Effector CD8-positive, alpha-beta T cell (primary cell): ENCODE measurements around the gene CDK15.
A peak's percentile ranks its signal among the peaks of the same experiment; 100 is the strongest.
"Not testable (repeated sequence)": the region's sequence is repeated elsewhere in the genome, so short reads cannot be mapped to it uniquely, and the experiment has no call there.

Source experiments
- DNase-seq: peaks from one replicate; lab custom pipeline; 2025; lab: John Stamatoyannopoulos, UW
- total RNA-seq, 4 experiments: gene quantifications; one replicate each; lab custom pipeline; 2026; lab: John Stamatoyannopoulos, UW

The CDK15 gene
- total RNA-seq: 0 reads per million in 4 experiments

DNA sequence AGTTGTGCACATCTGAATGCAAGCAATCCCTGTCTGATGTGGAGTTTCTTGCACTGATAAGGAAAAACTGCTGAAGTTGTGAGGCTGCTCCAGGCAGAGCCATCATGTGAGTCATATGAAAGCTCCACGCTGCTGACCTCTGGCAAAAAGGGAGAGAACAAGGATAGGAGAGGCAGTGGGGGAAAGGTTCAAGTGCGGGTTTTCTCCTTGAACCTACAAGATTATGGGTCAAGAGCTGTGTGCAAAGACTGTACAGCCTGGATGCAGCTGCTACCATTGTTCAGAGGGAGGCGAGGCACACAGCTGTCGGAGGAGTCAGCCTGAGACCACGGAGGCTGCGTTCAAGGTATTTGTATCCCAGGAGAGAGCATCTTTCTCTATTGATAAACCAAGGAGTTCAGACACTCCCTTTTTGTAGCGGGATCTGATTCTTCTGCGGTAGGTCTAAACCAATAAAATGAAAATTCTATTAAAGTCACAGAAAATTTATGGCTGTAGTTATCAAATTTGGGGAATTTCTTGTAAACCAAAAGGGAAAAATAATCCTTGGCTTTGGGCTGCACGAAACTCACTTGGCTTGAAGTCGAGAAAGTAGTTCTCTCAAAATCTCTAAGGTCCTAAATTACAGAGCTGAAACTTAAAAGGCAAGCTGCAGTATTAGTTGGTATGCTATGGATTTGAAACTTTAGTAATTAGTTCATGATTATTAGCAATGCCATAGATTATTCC lies at the start of gene CDK15:
Gene CDK15, plus strand, starts transcription at position 96 of the 729 bp plus-strand sequence. Its CDS starts 128 bp downstream, at position 224.
- DNase-seq: no peak

DNA sequence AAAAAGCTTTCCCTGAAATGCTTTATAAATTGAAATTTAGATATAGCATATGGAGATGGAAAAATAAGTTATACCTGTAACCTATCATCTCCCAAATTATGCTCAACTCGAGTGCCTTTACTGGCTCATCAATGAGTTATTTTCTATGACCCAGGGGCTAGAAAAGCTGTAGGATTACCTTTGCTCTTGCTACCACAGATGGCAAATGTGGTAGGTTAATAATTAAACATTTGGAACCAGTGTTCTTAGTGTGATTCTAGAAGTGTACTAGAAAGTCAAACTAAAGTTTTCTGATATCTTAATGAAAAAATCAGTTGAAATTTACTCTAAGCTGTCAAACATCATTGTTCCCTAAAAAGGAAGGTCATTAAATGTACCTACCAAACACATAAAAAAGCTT lies 48.1 kb upstream of the CDK15 start:
- DNase-seq: no peak

DNA sequence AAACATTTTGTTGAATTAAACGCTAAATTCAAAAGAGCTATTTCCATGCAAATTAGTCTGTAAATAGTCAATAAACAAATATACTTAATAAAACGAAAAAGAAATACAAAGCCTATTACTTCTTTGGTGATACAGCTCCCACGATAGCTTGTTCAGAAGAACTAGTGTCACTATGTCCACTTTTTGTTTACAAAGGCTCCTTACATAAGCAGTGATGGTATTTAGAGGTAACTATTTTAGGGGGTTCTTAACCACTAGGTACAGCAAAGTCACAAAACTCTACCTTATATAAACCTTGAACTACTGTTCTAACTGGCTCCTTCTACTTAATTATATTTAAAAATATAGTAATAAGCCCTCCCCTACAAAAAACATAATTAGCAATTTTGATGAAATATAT lies 47.5 kb upstream of the CDK15 start:
- no peak for DNase-seq

DNA sequence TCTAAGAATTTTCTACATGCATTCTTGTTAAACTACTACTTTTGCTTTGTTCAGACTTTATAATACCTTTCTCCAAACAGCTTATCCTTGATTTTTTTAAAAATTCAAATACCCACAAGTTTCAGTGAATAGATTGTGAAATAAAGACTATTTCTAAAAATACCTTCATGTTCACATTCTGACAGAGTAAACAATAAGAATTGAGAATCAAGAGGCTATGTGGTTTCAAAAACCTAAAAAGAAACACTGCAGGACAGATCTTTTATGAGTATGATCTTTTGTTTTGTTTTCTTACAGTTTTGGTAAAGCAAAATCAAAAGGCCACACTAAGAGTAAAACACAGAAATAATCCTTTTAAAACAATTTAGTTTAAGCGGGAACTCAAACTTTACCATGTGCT lies 46.8 kb upstream of the CDK15 start:
- no peak for DNase-seq

DNA sequence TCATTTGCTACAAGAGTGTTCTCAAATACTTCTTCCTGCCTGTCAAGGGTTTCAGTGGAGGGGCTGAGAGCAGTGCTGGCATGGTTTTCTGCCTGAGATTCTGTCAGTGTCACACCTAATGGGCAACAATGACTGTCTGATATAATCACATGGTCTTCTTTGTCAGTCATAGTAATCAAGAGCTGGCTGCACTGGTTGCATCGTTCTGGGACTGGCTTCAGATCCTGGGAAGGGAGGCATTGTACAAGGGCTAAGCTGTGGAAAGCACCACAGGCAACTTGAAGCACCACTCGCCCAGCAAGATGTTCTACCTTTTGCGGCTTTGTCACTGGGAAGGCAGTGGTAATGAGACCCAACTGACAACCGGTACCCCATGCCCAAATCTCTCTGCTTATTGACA lies 45.2 kb upstream of the CDK15 start:
- DNase-seq: no peak

DNA sequence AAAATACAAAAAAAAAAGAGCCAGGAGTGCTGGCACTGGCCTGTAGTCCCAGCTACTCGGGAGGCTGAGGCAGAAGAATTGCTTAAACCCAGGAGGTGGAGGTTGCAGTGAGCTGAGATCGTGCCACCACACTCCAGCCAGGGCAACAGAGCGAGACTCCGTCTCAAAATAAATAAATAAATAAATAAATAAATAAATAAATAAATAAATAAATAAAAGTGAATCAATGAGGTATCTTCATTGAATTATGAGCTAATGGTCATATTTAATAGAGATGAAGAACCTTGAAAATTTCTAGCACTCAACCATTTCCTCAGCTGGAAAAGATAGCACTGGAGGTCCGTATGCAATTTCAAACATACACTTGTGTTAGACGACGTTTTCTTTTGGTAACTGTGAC lies 41.9 kb upstream of the CDK15 start:
- DNase-seq: not testable (repeated sequence)

DNA sequence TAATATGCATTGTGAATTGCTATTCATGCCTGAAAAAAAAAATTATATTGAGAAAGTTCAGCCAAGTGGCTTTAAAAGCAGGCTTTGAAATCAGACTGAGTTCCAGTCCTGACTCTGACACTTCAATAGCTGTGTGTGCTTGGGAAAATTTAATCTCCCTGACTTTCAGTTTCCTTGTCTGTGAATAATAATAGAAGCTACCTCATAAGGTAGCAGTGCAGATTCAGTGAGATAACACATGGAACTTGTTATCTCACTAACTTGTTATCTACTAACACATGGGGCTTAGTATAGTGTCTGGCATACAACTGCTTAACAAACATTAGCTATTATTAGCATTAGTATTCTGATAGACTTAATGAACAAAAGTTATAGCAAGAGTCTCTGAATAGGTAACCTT lies 40.5 kb upstream of the CDK15 start:
- no peak for DNase-seq

DNA sequence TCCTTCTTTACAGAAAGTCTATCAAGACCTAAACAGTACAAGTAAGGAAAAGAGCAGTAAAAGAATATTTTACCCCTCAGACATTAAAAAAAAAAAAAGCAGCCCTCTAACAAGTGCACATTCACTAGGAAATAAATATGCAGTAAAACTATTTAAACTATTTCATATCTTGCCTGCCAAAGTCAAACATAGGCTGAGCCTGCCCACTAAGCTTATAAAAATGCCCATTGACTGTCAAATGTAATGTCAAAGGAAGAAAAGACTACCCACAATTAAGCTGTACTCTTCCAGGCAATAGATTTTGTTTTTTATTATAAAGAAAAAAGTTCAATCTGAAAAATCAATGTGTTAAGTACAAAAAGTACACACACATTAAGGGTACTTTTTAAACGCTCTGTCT lies 37.4 kb upstream of the CDK15 start:
- DNase-seq: no peak

DNA sequence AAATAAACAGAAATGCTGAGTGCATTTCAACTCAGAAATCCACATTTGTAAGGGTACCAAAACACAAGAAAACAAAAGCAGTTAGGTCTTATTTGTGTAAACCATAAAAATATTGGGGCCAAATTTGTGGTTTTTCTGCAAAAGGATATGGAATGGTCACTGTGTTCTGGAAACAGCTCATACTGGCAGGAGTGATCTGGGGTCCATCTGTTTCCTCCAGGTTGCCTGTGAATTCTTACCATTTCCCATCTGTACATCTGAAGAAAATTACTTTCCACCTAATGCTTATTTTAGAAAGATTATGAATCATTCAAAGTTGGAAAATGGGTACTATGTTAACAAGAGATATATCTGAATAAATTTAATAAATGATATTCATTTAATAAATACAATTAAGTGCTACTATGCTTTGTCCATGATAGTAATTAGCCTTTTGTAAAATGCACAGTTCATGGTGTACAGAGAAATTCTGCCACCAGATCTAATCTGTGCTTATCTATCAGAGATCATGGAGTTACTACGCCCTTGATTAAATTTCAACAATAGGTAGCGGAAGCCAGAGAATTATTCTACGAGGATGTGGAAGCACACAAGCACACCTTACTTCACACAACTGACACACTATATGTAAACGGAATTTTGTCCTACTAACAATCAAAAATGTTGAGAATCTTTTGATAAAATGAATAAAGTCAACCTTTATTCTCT lies 36.5 kb upstream of the CDK15 start:
- DNase-seq: no peak

DNA sequence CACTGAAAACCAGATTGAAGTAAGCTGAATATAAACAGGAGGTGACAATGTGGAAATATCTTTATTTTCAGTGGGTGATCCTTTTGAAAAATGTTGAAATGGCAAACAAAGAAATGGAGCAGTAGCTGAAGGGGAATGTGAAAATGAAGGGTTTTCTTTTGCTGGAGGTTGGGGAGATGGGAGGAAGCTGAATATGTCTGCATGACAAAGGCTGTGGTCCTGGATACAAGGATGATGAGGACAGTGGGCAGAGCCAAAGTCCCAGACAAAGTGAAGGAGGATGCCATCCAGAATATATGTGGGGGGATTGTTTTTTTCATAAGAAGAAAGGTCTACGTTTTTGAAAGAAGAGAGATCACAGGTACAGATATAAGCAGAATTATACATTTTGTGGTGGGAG lies 32.3 kb upstream of the CDK15 start:
- DNase-seq: no peak

DNA sequence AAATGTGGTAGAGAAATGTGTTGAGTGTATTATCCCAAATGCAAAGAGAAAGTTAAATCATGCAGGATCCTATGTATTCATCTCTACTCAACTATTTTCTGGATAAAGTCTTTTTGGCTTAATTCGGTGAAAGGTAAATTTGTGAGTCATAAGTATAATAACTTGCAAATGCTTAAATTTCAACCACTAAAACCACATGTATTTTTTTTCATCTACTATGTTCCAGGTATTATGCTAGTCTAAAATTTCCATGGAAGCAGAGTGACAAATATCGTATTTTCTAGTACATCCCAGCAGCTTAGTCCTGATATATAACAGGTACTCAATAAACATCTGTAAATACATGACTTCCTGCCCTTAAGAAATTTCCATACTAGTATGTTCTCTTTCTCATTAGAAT lies 31.8 kb upstream of the CDK15 start:
- DNase-seq: no peak

DNA sequence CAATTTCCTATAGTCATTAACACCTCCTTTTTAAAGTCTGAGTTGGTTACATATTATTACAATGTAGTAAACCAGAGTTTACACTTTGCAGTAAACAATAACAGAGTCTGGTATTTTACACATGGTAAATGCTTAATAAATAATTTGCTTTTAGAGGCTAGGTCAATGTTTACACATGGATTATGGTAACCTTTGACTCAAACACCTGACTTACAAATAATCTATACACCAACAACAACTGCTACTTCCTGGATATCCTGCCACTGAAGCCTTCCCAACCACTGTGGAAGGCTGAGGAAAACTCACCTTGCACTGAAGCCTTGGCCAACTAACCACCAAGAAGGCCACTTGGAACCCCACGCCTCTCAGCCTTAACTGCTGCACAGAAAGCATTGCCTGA lies 31.0 kb upstream of the CDK15 start:
- DNase-seq: no peak

DNA sequence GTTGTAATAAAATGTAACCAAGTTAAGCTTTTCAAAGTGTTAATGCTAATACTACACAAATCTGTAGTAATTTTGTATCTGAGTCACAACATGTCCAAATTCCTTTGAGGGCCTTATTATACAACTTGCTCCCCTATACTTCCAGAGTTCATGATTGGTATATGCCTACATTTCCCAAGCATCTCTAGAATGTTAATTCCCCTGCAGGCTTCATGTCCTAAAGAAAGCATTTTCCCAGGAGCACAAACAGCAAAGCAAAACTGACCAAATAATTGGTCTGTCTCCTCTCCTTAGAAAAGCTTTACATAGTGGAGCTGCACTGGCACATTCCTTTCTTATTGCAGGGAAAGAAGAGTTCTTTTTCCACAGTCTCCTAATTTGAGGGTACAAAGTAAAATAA lies 29.3 kb upstream of the CDK15 start:
- no peak for DNase-seq

DNA sequence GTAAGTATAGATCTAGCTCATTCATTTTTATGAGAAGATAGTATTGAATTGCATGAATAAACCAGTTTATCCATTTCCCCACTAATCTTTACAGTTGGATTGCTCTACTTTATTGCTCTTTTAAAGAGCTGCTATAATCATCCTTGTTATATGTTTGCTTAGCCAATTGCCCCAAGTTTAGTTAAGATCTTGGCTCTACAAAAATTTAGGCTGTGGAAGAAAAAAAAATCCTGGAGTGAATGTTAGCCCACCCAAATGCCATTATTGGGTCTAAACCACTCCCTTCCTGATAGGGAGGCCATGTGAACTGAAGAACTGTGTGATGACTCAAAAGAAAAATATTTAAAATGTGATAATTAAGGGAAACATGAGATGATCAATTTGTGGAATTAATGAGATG lies 28.5 kb upstream of the CDK15 start:
- no peak for DNase-seq

DNA sequence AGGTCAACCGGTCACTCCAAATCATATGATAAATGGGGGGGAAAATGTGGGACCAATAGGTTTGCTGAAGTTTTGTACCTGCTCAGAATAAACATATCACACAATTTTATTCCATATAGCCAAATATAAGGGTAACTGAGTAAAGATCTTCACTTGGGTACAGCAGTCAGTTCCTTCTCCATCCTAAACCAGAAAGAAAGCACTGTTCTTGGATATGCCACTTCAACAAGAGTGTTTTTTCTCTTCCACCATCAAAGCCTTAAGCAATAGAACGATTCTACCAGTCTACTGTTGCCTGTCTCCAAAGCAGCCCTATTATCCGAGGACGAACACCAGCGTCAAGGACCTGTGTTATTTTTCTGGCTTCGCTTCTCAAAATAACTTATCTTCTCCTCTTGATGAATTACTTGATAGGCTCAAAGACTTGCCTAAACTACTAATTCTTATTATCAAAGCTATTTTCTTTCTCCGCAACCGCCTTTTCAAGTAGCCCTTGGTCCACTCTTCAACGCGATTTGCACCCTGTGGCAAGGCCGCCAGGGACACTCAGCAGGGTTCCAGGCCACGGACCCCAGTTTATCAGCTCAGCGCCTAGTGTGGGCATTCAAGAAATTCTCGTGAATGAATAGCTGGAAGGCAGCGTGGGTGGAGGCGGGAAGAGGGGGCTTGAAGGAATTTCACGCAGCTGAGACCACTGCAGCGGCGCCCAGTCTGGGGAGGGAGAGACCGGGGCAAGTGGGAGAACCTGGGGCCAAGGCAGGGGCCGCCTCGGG lies 26.2 kb upstream of the CDK15 start:
- no peak for DNase-seq

DNA sequence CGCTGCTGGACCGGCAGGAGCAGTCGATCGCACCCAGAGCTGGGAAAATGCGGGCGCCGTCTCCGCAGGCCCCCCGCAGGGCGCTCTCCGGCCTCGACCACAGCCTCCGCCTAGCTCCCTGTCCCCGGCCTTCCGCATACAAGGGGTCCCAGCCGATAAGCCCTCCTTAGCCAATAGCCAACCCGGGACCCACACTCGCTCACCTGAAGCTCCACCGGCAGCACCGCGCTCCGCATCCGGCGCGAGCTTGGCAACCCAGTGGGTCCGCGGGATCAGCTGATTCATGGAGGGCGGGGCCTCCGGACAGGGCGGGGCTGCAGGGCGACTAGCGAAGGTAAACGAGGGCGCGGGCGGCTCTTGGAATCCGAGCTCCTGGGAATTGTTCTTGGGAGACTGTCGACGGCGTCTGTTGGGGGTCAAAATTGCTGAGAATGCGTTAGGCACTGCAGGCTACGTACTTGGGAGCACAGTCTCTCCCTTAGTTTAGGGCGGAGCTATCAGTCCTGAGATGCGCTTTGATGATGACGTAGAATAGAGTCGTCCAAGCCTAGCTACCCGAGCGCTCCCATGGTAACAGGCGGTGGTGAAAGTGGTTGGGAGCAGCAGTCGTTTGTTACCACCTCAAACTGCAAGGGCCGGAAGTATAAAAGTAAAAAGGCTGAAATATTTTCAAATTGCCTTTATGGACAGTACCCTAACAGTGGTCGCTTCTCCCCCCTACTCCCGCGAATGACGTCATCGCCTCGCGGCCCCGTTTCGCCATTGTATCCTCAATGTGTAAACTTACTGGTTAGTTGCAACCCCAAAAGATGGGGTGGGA lies 25.5 kb upstream of the CDK15 start, which contains the start of gene ALS2:
Gene ALS2, minus strand, starts transcription at position 260 of the 820 bp plus-strand sequence. CDS start 12,048 bp downstream, outside the sequence.
- DNase-seq: peak; percentile 88

DNA sequence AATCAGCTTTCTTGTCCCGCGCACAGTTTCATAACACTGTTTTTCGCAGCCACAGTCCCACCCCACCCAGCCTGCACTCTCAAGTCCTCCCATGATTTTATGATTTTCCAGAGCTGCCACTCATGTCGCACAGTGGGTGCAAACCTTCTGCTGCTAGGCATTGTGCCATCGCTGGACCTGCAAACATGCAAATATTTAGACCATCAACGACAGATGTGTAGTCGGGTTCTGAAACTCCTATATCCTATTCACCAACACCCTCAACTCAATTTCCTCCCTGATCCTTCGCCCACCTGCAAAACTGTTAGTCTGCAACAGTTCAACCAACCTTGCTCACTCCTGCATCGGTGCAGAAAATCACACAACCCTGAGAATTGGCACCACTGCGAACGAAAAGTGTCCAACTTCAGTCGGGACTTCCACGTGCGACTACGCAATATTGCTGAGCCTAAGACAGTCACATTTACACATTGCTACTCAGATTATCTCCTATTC lies 24.7 kb upstream of the CDK15 start:
- no peak for DNase-seq

DNA sequence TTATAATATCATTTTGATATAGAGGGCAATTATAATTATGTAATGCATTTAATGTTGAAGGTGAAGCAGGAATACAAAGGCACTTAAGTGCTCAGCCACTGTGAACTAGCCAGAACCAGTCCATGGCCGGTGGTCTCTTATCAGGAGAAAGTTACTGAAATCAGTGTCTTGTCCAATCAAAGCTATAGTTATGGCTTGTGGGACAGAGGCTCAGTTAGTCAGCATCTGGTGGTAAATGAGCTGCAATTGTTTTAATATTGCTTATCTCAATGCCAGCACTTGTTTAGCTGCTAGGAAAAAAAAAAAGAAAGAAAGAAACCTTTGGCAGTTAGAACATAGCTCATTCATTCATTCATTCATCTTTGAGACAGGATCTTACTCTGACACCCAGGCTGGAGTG lies 21.8 kb upstream of the CDK15 start:
- DNase-seq: no peak

DNA sequence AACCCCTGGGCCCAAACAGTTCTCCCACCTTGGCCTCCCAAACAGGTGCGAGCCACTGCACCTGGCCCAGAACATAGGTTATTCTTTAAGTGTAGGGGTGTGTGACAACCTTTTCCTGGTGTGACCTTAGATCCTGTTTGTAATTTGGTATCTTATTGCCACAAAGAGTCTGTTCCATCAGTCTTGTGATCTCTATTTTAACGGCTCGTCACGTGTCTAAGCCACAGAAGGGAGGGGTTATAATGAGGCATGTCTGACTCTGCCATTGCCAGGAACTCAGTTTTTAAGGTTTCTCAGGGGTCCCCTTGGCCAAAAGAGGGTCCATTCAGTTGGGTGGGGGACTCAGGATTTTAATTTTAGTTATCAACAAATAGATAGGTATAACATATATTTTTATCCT lies 21.2 kb upstream of the CDK15 start:
- no peak for DNase-seq

DNA sequence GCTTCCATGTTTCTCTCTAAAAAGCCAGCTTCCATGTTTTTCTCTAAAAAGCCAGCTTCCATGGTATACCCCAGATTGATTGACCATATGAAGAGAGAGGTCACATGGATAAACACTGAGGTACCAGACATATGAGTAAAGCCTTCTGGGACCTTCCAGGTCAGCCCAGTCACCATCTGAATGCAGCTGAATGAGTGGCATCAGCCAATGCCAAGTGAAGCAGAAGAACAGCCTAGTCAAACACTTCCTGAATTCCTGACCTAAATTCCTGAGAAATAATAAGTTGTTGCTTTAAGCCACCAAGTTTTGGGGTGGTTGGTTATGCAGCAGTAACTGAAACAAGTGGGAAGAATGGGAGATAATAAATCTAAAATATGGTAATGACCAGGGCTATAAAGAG lies 19.9 kb upstream of the CDK15 start:
- DNase-seq: no peak

DNA sequence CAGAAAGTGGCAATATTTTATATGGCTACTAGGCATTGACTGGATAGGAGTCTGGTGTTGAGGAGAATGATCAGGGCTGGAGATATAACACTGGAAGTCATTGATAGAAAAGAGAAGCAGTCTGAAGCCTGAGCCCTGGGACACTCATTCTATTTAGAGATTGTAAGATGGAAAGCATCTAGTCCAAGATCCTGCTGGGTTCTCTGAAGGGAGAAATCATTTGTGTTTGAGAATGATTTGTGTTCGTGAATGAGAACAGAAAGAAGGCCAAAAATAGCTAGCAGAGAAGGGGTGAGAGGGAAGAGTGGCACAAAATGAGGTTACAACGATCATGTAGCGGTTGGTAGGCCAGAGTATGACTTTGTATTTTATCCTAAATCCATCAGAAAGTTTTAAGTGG lies 18.0 kb upstream of the CDK15 start:
- DNase-seq: no peak

DNA sequence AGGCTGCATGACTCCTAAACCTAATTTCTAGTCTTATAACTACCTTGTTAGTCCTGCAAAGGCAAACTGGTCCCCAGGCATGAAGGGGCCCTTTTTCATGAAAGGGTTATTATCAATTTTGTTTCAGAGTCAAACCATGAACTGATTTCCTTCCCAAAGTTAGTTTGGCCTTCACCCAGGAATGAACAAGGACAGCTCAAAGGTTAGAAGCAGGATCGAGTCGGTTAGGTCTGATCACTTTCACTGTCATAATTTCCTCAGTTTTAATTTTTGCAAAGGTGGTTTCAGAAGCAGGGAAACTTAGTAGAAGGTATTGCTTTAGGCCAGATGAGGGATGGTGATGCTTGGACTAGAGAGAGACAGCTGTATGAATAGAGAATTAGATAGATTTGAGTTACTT lies 16.9 kb upstream of the CDK15 start:
- no peak for DNase-seq
